K562 (cell line): ENCODE data around the gene SPACA5B. TPM values are rescaled to one million over a fixed set of nuclear protein-coding genes. Genes with fewer than 3 reads are reported as not detected.

ENCODE experiments used
- ATAC-seq: fragments of 200-7000 bp; cut with Tn5 transposase; 3 replicates; pipeline ENCODE4 v1.9.1; 2020; ENCODE audit warnings: moderate library complexity
- BruUV-seq: library from RNA; stranded (reverse); fragments of 400-500 nt; replicated peaks from 2 replicates; lab custom pipeline; 2021; lab: Mats Ljungman, UMichigan
- CTCF ChIA-PET: fragments of 300-600 bp; formaldehyde crosslinking; extraction: SDS; loops from one replicate; lab custom pipeline; 2021; ENCODE audit warnings: low intra/inter-chr PET ratio; lab: Yijun Ruan, JAX
- POLR2A ChIA-PET: fragments of 300-600, 350-650 bp; sonication (Branson Sonifier 250); formaldehyde crosslinking; extraction: SDS; loops from one replicate; lab custom pipeline; 2021; ENCODE audit warnings: antibody characterized with exemption, inconsistent platforms; lab: Yijun Ruan, JAX
- DNase-seq, 4 experiments: peaks; one replicate each; pipeline versions ENCODE4 v3.0.0 to v3.0.0-alpha.2; 2011 to 2018; ENCODE audit warnings: low spot score in 3 of 4, mixed read lengths in 3 of 4; ENCODE audit errors: extremely low read depth in 1 of 4
- FAIRE-seq: peaks from 2 replicates; lab custom pipeline; 2011; peaks lifted over from hg19 to GRCh38; lab: Jason Lieb, UNC
- H2AFZ ChIP-seq: 2 replicates; pipeline ENCODE4 v1.6.0; 2011; ENCODE audit warnings: low read depth, low read length, control low read depth, inconsistent platforms
- H3K27ac ChIP-seq: fragments of 200-600 bp; 3 replicates; pipeline ENCODE4 v1.8.0; 2011; ENCODE audit warnings: low read depth, mild to moderate bottlenecking, control low read depth, inconsistent platforms, low read length, moderate library complexity, mixed read lengths; ENCODE audit errors: extremely low read depth
- H3K27me3 ChIP-seq, 2 experiments: fragments of 300-600 bp in 1 of 2; 2 replicates in 1 of 2; 3 replicates in 1 of 2; pipeline versions ENCODE4 v1.6.0 to v1.8.0; 2011; ENCODE audit warnings: inconsistent platforms in 2 of 2, low read length in 2 of 2, mild to moderate bottlenecking in 1 of 2, mixed read lengths in 1 of 2, moderate library complexity in 1 of 2; ENCODE audit not compliant: control insufficient read depth in 2 of 2, insufficient read depth in 2 of 2
- H3K36me3 ChIP-seq: fragments of 300-600 bp; 3 replicates; pipeline ENCODE4 v1.8.0; 2011; ENCODE audit warnings: mild to moderate bottlenecking, low read length, inconsistent platforms; ENCODE audit not compliant: control insufficient read depth, insufficient read depth
- H3K4me1 ChIP-seq, 2 experiments: fragments of 200-600 bp in 1 of 2; replicated peaks in 1 of 2; 2 replicates in 1 of 2; 3 replicates in 1 of 2; pipeline versions ENCODE4 v1.5.1 to v1.8.0; 2011; ENCODE audit warnings: inconsistent platforms in 2 of 2, low read length in 2 of 2, mild to moderate bottlenecking in 1 of 2, mixed read lengths in 1 of 2, moderate library complexity in 1 of 2; ENCODE audit not compliant: control insufficient read depth in 2 of 2, insufficient read depth in 2 of 2
- H3K4me2 ChIP-seq: 2 replicates; pipeline ENCODE4 v1.6.1; 2011; ENCODE audit warnings: low read length, control low read depth, inconsistent platforms, mixed read lengths; ENCODE audit not compliant: insufficient read depth
- H3K4me3 ChIP-seq: fragments of 200-600 bp; sonication (generic), shearing (Covaris generic); 2 replicates; pipeline ENCODE4 v1.5.1; 2016; ENCODE audit warnings: control low read depth, inconsistent platforms
- H3K79me2 ChIP-seq: fragments of 200-600 bp; 3 replicates; pipeline ENCODE4 v1.8.0; 2011; ENCODE audit warnings: low read length, inconsistent platforms; ENCODE audit not compliant: control insufficient read depth, insufficient read depth
- H3K9ac ChIP-seq, 2 experiments: 2 replicates each; pipeline versions ENCODE4 v1.6.0 to v1.6.1; 2011; ENCODE audit warnings: low read depth in 2 of 2, low read length in 2 of 2, control low read depth in 1 of 2, inconsistent platforms in 1 of 2, mild to moderate bottlenecking in 1 of 2, mixed read lengths in 1 of 2; ENCODE audit not compliant: insufficient read depth in 1 of 2
- H3K9me1 ChIP-seq: one replicate; pipeline ENCODE4 v1.6.0; 2011; ENCODE audit warnings: inconsistent platforms, mild to moderate bottlenecking, low read length, moderate library complexity; ENCODE audit not compliant: control insufficient read depth, insufficient read depth
- H3K9me3 ChIP-seq: replicated peaks from 2 replicates; pipeline ENCODE4 v1.5.1; 2011; ENCODE audit warnings: low read depth, low read length, inconsistent platforms; ENCODE audit not compliant: control insufficient read depth, insufficient read depth
- H4K20me1 ChIP-seq: replicated peaks from 2 replicates; pipeline ENCODE4 v1.6.1; 2011; ENCODE audit warnings: low read length, inconsistent platforms, mixed read lengths; ENCODE audit not compliant: control insufficient read depth, insufficient read depth
- BRD9 ChIP-seq: fragments of 450-650 bp; IDR thresholded peaks from 2 replicates; pipeline ENCODE4 v1.6.1; 2018; ENCODE audit warnings: low read depth; ENCODE audit not compliant: partially characterized antibody
- DNMT1 ChIP-seq: fragments of 450-650 bp; IDR thresholded peaks from 2 replicates; pipeline ENCODE4 v1.6.1; 2016; ENCODE audit warnings: antibody characterized with exemption, mild to moderate bottlenecking
- FOXA1 ChIP-seq: fragments of 450-650 bp; IDR thresholded peaks from 2 replicates; pipeline ENCODE4 v1.6.1; 2016; ENCODE audit warnings: mild to moderate bottlenecking, borderline replicate concordance
- FOXM1 ChIP-seq, 2 experiments: fragments of 450-650 bp in 1 of 2; sonication (generic) in 1 of 2; formaldehyde crosslinking in 1 of 2; IDR thresholded peaks; 2 replicates each; pipeline versions ENCODE4 v1.6.1 to v1.9.0; 2017 to 2022; ENCODE audit warnings: low read depth in 2 of 2, mild to moderate bottlenecking in 2 of 2, missing genetic modification reagents in 1 of 2, moderate library complexity in 1 of 2
- IRF1 ChIP-seq: sonication (generic); formaldehyde crosslinking; IDR thresholded peaks from 2 replicates; pipeline ENCODE4 v1.8.0; 2022; ENCODE audit warnings: missing genetic modification reagents, mild to moderate bottlenecking, borderline replicate concordance
- PYGO2 ChIP-seq: fragments of 450-650 bp; IDR thresholded peaks from 2 replicates; pipeline ENCODE4 v1.6.1; 2016; ENCODE audit warnings: mild to moderate bottlenecking, missing genetic modification characterization, moderate library complexity, missing compliant biosample characterization
- RBM14 ChIP-seq: fragments of 200-400 bp; formaldehyde crosslinking; IDR thresholded peaks from 2 replicates; pipeline ENCODE4 v1.6.1; 2018; ENCODE audit warnings: low read depth, mild to moderate bottlenecking, low read length, moderate library complexity, borderline replicate concordance; ENCODE audit not compliant: insufficient read depth
- RBM25 ChIP-seq: fragments of 200-400 bp; formaldehyde crosslinking; IDR thresholded peaks from 2 replicates; pipeline ENCODE4 v1.6.1; 2018; ENCODE audit warnings: low read length, low read depth, moderate library complexity; ENCODE audit not compliant: severe bottlenecking
- SPI1 ChIP-seq: IDR thresholded peaks from 2 replicates; pipeline ENCODE4 v1.6.1; 2011; ENCODE audit warnings: low read depth, low read length, control low read depth, borderline replicate concordance
- XRCC4 ChIP-seq: IDR thresholded peaks from one replicate; pipeline ENCODE4 v1.6.1; 2011; ENCODE audit not compliant: insufficient read depth, insufficient read length; ENCODE audit errors: extremely low read depth
- ZEB2 ChIP-seq: fragments of 450-650 bp; IDR thresholded peaks from 2 replicates; pipeline ENCODE4 v1.6.1; 2016
- WGBS: fragments of 100-300 bp; shearing (Covaris generic); methylation state at CpG from one replicate; pipeline ENCODE4 v1.1.6; 2016; ENCODE audit warnings: low coverage, mixed read lengths; ENCODE audit not compliant: insufficient coverage; ENCODE audit errors: missing lambda C conversion rate; 5-methylcytosine and 5-hydroxymethylcytosine counted together
- in situ Hi-C: fragments of 300-500 bp; cut with MboI; formaldehyde crosslinking; loops from 4 replicates; pipeline ENCODE4 v1.15.0; 2018; ENCODE audit warnings: inconsistent platforms, mixed read lengths
- intact Hi-C: fragments of 100-400 bp; cut with micrococcal nuclease; formaldehyde crosslinking; loops from 2 replicates; pipeline ENCODE4 v1.14.2; 2022
- polyA plus RNA-seq, 8 experiments: library from polyadenylated mRNA; depleted of rRNA in 4 of 8; stranded (reverse) in 5 of 8; unstranded in 3 of 8; fragments of >200 nt; fragmentation: Nextera tagmentation in 2 of 8; fragmentation: Illumina TruSeq in 1 of 8; extraction: Ambion mirVana in 2 of 8; extraction: Trizol in 1 of 8; gene quantifications; 2 replicates each; pipeline versions ENCODE4 v1.2.1 to v1.2.3, GENCODE V29; 2011 to 2014; ENCODE audit warnings: inconsistent platforms in 1 of 8, missing spikeins in 1 of 8
- total RNA-seq, 7 experiments: library from RNA; depleted of rRNA in 6 of 7; stranded (reverse); fragments of >200 nt in 6 of 7; fragmentation: Illumina TruSeq in 2 of 7; extraction: Trizol in 2 of 7; gene quantifications; 2 replicates each; pipeline versions ENCODE4 v1.2.1 to v1.2.3, GENCODE V29; 2011 to 2021; ENCODE audit warnings: low replicate concordance in 1 of 7
- TF ChIP-seq, protein P1 (sequence below): fragments of 450-650 bp; formaldehyde crosslinking; IDR thresholded peaks from 2 replicates; pipeline ENCODE4 v1.4.0; 2022; ENCODE audit warnings: missing genetic modification characterization

Gene SPACA5B
- total and polyA plus RNA-seq, 9 of the 15 experiments (the other 6 are each of a cell fraction or from before 2014, with no cell fraction given): not detected

GRCh38 chrX:48179691-48180090 lies 49.3 kb downstream of the SPACA5B start:
- in situ Hi-C loops (no loop called here), intact Hi-C loops (no loop called here)
- FAIRE-seq (no peak), ATAC-seq (no peak), DNase-seq (no peak)
- no peaks in the 10 kb centered on the region; a peak in 1 of 5 replicates for H3K4me1 ChIP-seq
- no peaks in the 10 kb centered on the region for H4K20me1 ChIP-seq
- no peak overlapping the region for H3K4me3 ChIP-seq
- CTCF ChIA-PET: no interaction called here
- no peak overlapping the region for H3K9ac ChIP-seq
- H3K36me3 ChIP-seq: no peaks in the 10 kb centered on the region
- POLR2A ChIA-PET: no interaction called here
- 6% methylated on average over 4 of the region's 4 CpGs for WGBS
- no peaks in the 10 kb centered on the region for H3K9me3 ChIP-seq
- no peak for TF ChIP-seq RBM25
- no peak for TF ChIP-seq RBM14
- TF ChIP-seq, protein P1, sequence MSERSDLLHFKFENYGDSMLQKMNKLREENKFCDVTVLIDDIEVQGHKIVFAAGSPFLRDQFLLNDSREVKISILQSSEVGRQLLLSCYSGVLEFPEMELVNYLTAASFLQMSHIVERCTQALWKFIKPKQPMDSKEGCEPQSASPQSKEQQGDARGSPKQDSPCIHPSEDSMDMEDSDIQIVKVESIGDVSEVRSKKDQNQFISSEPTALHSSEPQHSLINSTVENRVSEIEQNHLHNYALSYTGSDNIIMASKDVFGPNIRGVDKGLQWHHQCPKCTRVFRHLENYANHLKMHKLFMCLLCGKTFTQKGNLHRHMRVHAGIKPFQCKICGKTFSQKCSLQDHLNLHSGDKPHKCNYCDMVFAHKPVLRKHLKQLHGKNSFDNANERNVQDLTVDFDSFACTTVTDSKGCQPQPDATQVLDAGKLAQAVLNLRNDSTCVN: no peak
- TF ChIP-seq DNMT1: no peak
- no peak for TF ChIP-seq FOXM1 (IDR thresholded peaks at IDR 0.05; ENCODE audit: low read depth)
- no peak for TF ChIP-seq FOXM1 (CRISPR knock-in tag; IDR thresholded peaks at IDR 0.05; ENCODE audit: low read depth)
- no peak for TF ChIP-seq PYGO2 (tag)
- TF ChIP-seq XRCC4: no peak
- TF ChIP-seq ZEB2: no peak
- no peak for TF ChIP-seq FOXA1
- no peak for TF ChIP-seq BRD9
- no peak for TF ChIP-seq SPI1
- TF ChIP-seq IRF1: no peak
- BruUV-seq: no TSS peak
- H3K4me2 ChIP-seq: no peak overlapping the region
- H3K27me3 ChIP-seq: peaks cover 0 to 3% of the 10 kb centered on the region in 2 experiments; a peak in 1 of 5 replicates
- no peaks in the 10 kb centered on the region for H3K9me1 ChIP-seq
- no peaks in the 10 kb centered on the region for H3K79me2 ChIP-seq
- no peak overlapping the region for H3K27ac ChIP-seq
- no peak overlapping the region for H2AFZ ChIP-seq
